Stimulated activated CD8-positive, alpha-beta memory T cell treated with anti-CD3 and anti-CD28 coated beads, Interleukin-12 subunit alpha, Interleukin-12 subunit beta, amount 100 ng/mL, for 4 hours (primary cell): ENCODE measurements around the gene NUTM2G.
"Not testable (repeated sequence)": the region's sequence is repeated elsewhere in the genome, so short reads cannot be mapped to it uniquely, and the experiment has no call there.

ENCODE experiments used
- DNase-seq: peaks from one replicate; pipeline ENCODE4 v3.0.0-alpha.2; 2020; ENCODE audit warnings: low read depth

Gene NUTM2G

GRCh38 chr9:96942181-96942580 is 13.5 kb downstream of the NUTM2G start:
- DNase-seq: not testable (repeated sequence)

DNA sequence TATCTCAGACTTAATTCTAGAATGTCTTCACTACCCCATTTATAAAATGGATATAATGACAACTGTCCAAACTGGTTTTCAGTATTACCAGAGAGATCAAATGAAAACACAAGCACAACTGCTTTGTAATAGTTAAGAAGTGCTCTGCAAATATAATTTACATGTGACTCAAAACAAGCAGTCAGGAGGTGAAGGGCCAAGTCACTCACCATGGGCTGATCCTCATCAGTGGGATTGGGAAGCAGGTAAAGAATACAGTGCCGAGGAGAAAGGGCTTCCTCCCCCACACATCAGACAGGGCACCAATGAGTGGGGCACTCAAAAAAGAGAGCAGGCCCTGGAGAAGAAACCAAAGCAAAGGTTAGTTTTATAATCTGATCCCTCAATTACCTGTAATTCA is 20.7 kb downstream of the NUTM2G start:
- not testable (repeated sequence) for DNase-seq

GRCh38 chr9:96950539-96950938 is 21.9 kb downstream of the NUTM2G start:
- DNase-seq: not testable (repeated sequence)

GRCh38 chr9:96967591-96967990 is 38.9 kb downstream of the NUTM2G start:
- DNase-seq: not testable (repeated sequence)

GRCh38 chr9:96972552-96972951 is 43.9 kb downstream of the NUTM2G start:
- DNase-seq: not testable (repeated sequence)

DNA sequence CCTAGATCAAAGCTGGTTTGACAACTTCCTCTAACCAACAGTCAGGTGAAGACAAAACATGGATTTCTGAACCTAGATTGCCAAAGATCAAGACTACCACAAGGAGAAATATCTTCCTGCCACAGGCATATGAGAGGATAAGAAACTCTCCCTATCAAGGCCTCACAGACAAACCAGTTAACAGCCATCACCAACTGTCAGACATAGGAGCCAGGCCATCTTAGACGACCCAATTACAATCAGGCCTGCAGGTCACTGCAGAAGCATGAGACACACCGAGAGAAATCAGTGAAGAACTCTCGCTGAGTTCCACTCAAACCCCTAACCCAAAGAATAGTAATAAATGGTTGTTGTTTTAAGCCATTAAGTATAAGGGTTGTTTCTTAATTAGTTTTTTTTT is 45.4 kb downstream of the NUTM2G start:
- DNase-seq: not testable (repeated sequence)

DNA sequence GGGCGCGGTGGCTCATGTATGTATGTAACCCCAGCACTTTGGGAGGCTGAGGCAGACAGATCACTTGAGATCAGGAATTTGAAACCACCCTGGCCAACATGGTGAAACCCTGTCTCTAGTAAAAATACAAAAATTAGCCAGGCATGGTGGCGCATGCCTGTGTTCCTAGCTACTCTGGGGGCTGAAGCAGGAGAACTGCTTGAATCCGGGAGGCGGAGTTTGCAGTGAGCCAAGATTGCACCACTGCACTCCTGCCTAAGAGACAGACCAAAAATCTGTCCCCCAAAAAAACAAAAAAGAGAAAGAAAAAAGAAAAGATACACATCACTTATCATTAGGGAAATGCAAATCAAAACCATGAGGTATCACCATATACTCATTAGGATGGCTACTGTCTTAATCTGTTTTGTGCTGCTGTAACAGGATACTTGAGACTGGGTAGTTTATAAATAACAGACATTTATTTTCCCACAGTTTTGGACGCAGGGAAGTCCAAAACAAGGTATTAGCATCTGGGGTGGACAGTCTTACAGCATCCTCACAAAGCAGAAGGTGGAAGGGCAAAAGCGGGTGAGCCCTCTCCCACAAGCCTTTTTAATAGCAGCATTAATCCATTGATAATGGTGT is 55.0 kb downstream of the NUTM2G start:
- not testable (repeated sequence) for DNase-seq

DNA sequence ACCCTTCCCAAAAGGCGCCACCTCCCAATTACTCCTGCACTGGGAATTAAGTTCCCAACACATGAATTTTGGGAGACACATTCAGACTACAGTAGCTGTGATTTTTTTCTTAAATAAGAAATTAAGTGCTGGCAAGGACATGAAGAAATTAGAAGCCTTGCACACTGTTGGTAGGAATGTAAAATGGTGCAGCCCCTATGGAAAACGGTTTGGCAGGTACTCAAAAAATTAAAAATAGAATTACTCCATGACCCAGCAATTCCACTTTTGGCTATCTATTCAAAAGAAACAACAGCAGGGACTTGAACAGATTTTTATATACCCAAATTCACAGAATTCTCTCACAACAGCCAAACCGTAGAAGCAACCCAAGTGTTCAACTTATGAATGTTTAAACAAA is 55.5 kb downstream of the NUTM2G start:
- not testable (repeated sequence) for DNase-seq

DNA sequence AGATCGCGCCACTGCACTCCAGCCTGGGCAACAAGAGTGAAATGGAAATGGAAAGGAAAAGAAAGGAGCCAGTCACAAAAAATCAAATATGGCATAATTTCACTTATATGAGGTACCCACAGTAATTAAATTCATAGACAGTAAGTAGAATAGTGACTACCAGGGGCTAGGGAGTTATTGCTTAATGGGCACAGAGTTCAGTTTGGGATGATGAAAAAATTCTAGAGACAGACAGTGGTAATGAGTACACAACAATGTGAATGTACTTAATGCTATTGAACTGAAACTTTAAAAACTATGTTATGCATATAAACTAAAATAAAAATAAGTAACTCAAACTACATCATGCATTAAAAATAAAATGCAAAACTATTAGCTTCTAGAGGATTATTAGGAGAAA is 56.2 kb downstream of the NUTM2G start:
- not testable (repeated sequence) for DNase-seq
